IMR-90 (cell line): ENCODE data around the gene GUCY2C. TPM values are rescaled to one million over a fixed set of nuclear protein-coding genes. Genes with fewer than 3 reads are reported as not detected.
A peak's percentile ranks its signal among the peaks of the same experiment; 100 is the strongest.

Experiments used
- ATAC-seq: fragments of 200-7000 bp; cut with Tn5 transposase; 2 replicates; pipeline ENCODE4 v1.9.1; 2020; ENCODE audit warnings: low read depth, mild to moderate bottlenecking, moderate library complexity
- Bru-seq: library from RNA; stranded (reverse); fragments of 400-500 nt; gene quantifications from one replicate; lab custom pipeline; 2021; lab: Mats Ljungman, UMichigan
- BruChase-seq, 2 experiments: library from RNA; stranded (reverse); fragments of 400-500 nt; gene quantifications; one replicate each; lab custom pipeline; 2021; lab: Mats Ljungman, UMichigan
- BruUV-seq: library from RNA; stranded (reverse); fragments of 400-500 nt; replicated peaks from 2 replicates; lab custom pipeline; 2021; lab: Mats Ljungman, UMichigan
- CTCF ChIA-PET: fragments of 300-600 bp; formaldehyde crosslinking; extraction: SDS; loops from one replicate; lab custom pipeline; 2021; ENCODE audit warnings: antibody characterized with exemption; lab: Yijun Ruan, JAX
- POLR2A ChIA-PET: fragments of 300-600 bp; sonication (Branson Sonifier 250); formaldehyde crosslinking; loops from one replicate; lab custom pipeline; 2022; ENCODE audit warnings: antibody characterized with exemption; ENCODE audit not compliant: unreplicated experiment; lab: Charles Lee
- DNase-seq: peaks from one replicate; pipeline ENCODE4 v3.0.0; 2013
- H2AFZ ChIP-seq: replicated peaks from 2 replicates; pipeline ENCODE3; 2013; ENCODE audit warnings: low read length, mild to moderate bottlenecking; ENCODE audit not compliant: poor library complexity
- H2AK5ac ChIP-seq: 2 replicates; pipeline ENCODE4 v1.6.1; 2013; ENCODE audit warnings: low read depth, low read length, inconsistent platforms
- H2AK9ac ChIP-seq: replicated peaks from 2 replicates; pipeline ENCODE3; 2013; ENCODE audit warnings: mild to moderate bottlenecking, low read depth, low read length, moderate library complexity; ENCODE audit not compliant: poor library complexity
- H2BK120ac ChIP-seq: 2 replicates; pipeline ENCODE4 v1.6.1; 2013; ENCODE audit warnings: low read depth, low read length, inconsistent platforms
- H2BK15ac ChIP-seq: 3 replicates; pipeline ENCODE4 v1.6.1; 2013; ENCODE audit warnings: low read depth, low read length, inconsistent platforms
- H2BK20ac ChIP-seq: 2 replicates; pipeline ENCODE4 v1.6.1; 2013; ENCODE audit warnings: low read depth, mild to moderate bottlenecking, inconsistent platforms, low read length, moderate library complexity
- H2BK5ac ChIP-seq: 2 replicates; pipeline ENCODE4 v1.6.1; 2013; ENCODE audit warnings: mild to moderate bottlenecking, low read depth, low read length, inconsistent platforms; ENCODE audit not compliant: poor library complexity, severe bottlenecking
- H3K14ac ChIP-seq: replicated peaks from 2 replicates; pipeline ENCODE4 v1.6.1; 2013; ENCODE audit warnings: low read depth, low read length, inconsistent platforms
- H3K18ac ChIP-seq: 2 replicates; pipeline ENCODE4 v1.6.1; 2013; ENCODE audit warnings: low read depth, low read length, control low read depth
- H3K23ac ChIP-seq: 2 replicates; pipeline ENCODE4 v1.6.1; 2013; ENCODE audit warnings: low read depth, low read length, inconsistent platforms
- H3K27ac ChIP-seq: 2 replicates; pipeline ENCODE4 v1.5.1; 2013; ENCODE audit warnings: mild to moderate bottlenecking, control low read depth, low read length; ENCODE audit not compliant: insufficient read depth
- H3K27me3 ChIP-seq: 2 replicates; pipeline ENCODE4 v1.6.1; 2013; ENCODE audit warnings: low read length; ENCODE audit not compliant: control insufficient read depth, insufficient read depth
- H3K36me3 ChIP-seq: 2 replicates; pipeline ENCODE4 v1.6.1; 2013; ENCODE audit warnings: low read length, mixed read lengths; ENCODE audit not compliant: control insufficient read depth, insufficient read depth
- H3K4ac ChIP-seq: 2 replicates; pipeline ENCODE4 v1.6.1; 2013; ENCODE audit warnings: low read depth, low read length, inconsistent platforms
- H3K4me1 ChIP-seq: 2 replicates; pipeline ENCODE4 v1.6.1; 2013; ENCODE audit warnings: low read length, mixed read lengths; ENCODE audit not compliant: control insufficient read depth, insufficient read depth
- H3K4me2 ChIP-seq: 2 replicates; pipeline ENCODE4 v1.6.1; 2013; ENCODE audit warnings: low read depth, mild to moderate bottlenecking, control low read depth, low read length, moderate library complexity
- H3K4me3 ChIP-seq: 2 replicates; pipeline ENCODE4 v1.5.1; 2013; ENCODE audit warnings: low read depth, mild to moderate bottlenecking, control low read depth, low read length, moderate library complexity; ENCODE audit not compliant: insufficient read depth
- H3K56ac ChIP-seq: 2 replicates; pipeline ENCODE4 v1.6.1; 2013; ENCODE audit warnings: low read length, inconsistent platforms; ENCODE audit not compliant: insufficient read depth; ENCODE audit errors: extremely low read depth
- H3K79me1 ChIP-seq, 2 experiments: 2 replicates each; pipeline ENCODE4 v1.6.1; 2013; ENCODE audit warnings: low read length in 2 of 2, inconsistent platforms in 1 of 2, low read depth in 1 of 2
- H3K9ac ChIP-seq: 2 replicates; pipeline ENCODE4 v1.6.1; 2013; ENCODE audit warnings: low read depth, low read length, control low read depth
- H3K9me1 ChIP-seq: 2 replicates; pipeline ENCODE4 v1.6.1; 2013; ENCODE audit warnings: low read length, inconsistent platforms; ENCODE audit not compliant: insufficient read depth
- H3K9me3 ChIP-seq: 2 replicates; pipeline ENCODE4 v1.6.1; 2013; ENCODE audit warnings: low read length; ENCODE audit not compliant: control insufficient read depth, insufficient read depth
- H4K20me1 ChIP-seq: 2 replicates; pipeline ENCODE4 v1.6.1; 2013; ENCODE audit warnings: low read length, inconsistent platforms; ENCODE audit not compliant: insufficient read depth
- H4K5ac ChIP-seq: 2 replicates; pipeline ENCODE4 v1.6.1; 2013; ENCODE audit warnings: mild to moderate bottlenecking, low read depth, low read length, control low read depth
- H4K8ac ChIP-seq, 2 experiments: 2 replicates each; pipeline ENCODE4 v1.6.1; 2013; ENCODE audit warnings: low read depth in 2 of 2, low read length in 2 of 2, control low read depth in 1 of 2, inconsistent platforms in 1 of 2
- H4K91ac ChIP-seq: 2 replicates; pipeline ENCODE4 v1.6.1; 2013; ENCODE audit warnings: low read depth, low read length, inconsistent platforms; ENCODE audit not compliant: insufficient read depth
- BHLHE40 ChIP-seq: fragments of 150-350 bp; IDR thresholded peaks from 2 replicates; pipeline ENCODE4 v1.6.1; 2016; ENCODE audit warnings: mild to moderate bottlenecking, low read depth, low read length
- CHD1 ChIP-seq: IDR thresholded peaks from 2 replicates; pipeline ENCODE4 v1.6.1; 2012; ENCODE audit warnings: low read depth, low read length, improper control_type of control experiment
- CTCF ChIP-seq: conservative IDR thresholded peaks from 2 replicates; pipeline ENCODE4 v1.5.1; 2012; ENCODE audit warnings: mild to moderate bottlenecking, low read depth, low read length, improper control_type of control experiment
- ELK1 ChIP-seq: fragments of 150-350 bp; IDR thresholded peaks from 2 replicates; pipeline ENCODE4 v1.6.1; 2016; ENCODE audit warnings: low read depth, mild to moderate bottlenecking, low read length, moderate library complexity, borderline replicate concordance
- MAFK ChIP-seq: IDR thresholded peaks from 2 replicates; pipeline ENCODE4 v1.6.1; 2012; ENCODE audit warnings: low read depth, low read length, improper control_type of control experiment
- MAZ ChIP-seq: IDR thresholded peaks from 2 replicates; pipeline ENCODE4 v1.6.1; 2012; ENCODE audit warnings: low read depth, mild to moderate bottlenecking, low read length, improper control_type of control experiment, moderate library complexity, borderline replicate concordance
- NFE2L2 ChIP-seq: fragments of 150-350 bp; IDR thresholded peaks from 2 replicates; pipeline ENCODE4 v1.6.1; 2016; ENCODE audit warnings: low read depth, mild to moderate bottlenecking, low read length
- POLR2A ChIP-seq: IDR thresholded peaks from 2 replicates; pipeline ENCODE4 v1.6.1; 2012; ENCODE audit warnings: mild to moderate bottlenecking, low read depth, low read length
- SMC3 ChIP-seq: fragments of 150-350 bp; IDR thresholded peaks from 2 replicates; pipeline ENCODE4 v1.6.1; 2016; ENCODE audit warnings: low read depth, mild to moderate bottlenecking, antibody characterized with exemption, low read length, moderate library complexity
- WGBS, 2 experiments: methylation state at CpG; one replicate each; pipeline versions ENCODE4 v1.1.5 to v1.1.7; 2013; ENCODE audit warnings: missing lambda C conversion rate in 2 of 2; ENCODE audit not compliant: insufficient read length in 1 of 2; ENCODE audit errors: extremely low coverage in 2 of 2; 5-methylcytosine and 5-hydroxymethylcytosine counted together
- dilution Hi-C: fragments of 300-500 bp; cut with HindIII; formaldehyde crosslinking; loops from one replicate; pipeline ENCODE4 v1.14.3; 2018; ENCODE audit warnings: low sequenced_read_pairs; ENCODE audit not compliant: unreplicated experiment
- in situ Hi-C: fragments of 300-500 bp; cut with MboI; formaldehyde crosslinking; loops from 3 replicates; pipeline ENCODE4 v1.14.3; 2019; ENCODE audit warnings: low sequenced_read_pairs, inconsistent platforms, mixed read lengths
- intact Hi-C: fragments of 100-400 bp; cut with micrococcal nuclease; formaldehyde crosslinking; loops from 2 replicates; pipeline ENCODE4 v1.10.0; 2022
- long read RNA-seq: library from polyadenylated mRNA; unstranded; transcript quantifications from one replicate; pipeline ENCODE4 v2.0.0, GENCODE V29; 2021; ENCODE audit not compliant: unreplicated experiment
- polyA plus RNA-seq, 3 experiments: library from polyadenylated mRNA; depleted of rRNA; stranded (reverse); fragments of >200 nt; gene quantifications; 2 replicates each; pipeline ENCODE4 v1.2.3, GENCODE V29; 2012; ENCODE audit warnings: low replicate concordance in 1 of 3
- total RNA-seq: library from RNA; depleted of rRNA; stranded (reverse); fragments of >200 nt; gene quantifications from 2 replicates; pipeline ENCODE4 v1.2.3, GENCODE V29; 2012; rRNA removed

Gene GUCY2C
- total RNA-seq (not detected in 2 replicates), polyA plus RNA-seq (2012; rRNA removed) (not detected in 2 replicates), Bru-seq, nascent RNA (not detected), BruChase-seq, experiment 1, labeled RNA remaining after a 6-hour chase (percentile 1 among the genes with signal in this experiment), BruChase-seq, experiment 2, labeled RNA remaining after a 2-hour chase (percentile 2 among the genes with signal in this experiment)
- polyA plus RNA-seq (2012; cell fraction: cytosol; rRNA removed) = not detected in 2 replicates
- polyA plus RNA-seq (2012; cell fraction: nucleus; rRNA removed; ENCODE audit: low replicate concordance) = not detected in 2 replicates
- long read RNA-seq = 0 reads

- dilution Hi-C loops = no loop called here
- no peaks in the 10 kb centered on the region for H4K20me1 ChIP-seq
Measured at GRCh38 chr12:14696265-14696741, at the start of gene GUCY2C. Gene GUCY2C, minus strand, starts transcription at chr12:14696599. Its CDS starts 151 bp downstream, at chr12:14696448.

More at GRCh38 chr12:14696265-14696741, at the start of gene GUCY2C:
- in situ Hi-C loops (no loop called here), intact Hi-C loops (no loop called here)
- H3K9me3 ChIP-seq = no peaks in the 10 kb centered on the region
- no peak within 1 kb of the TSS for H3K18ac ChIP-seq
- BruUV-seq = no TSS peak
- no peak within 1 kb of the TSS for H3K4me2 ChIP-seq
- WGBS, 2 experiments = 80% methylated on average over 1 of the region's 8 CpGs; no CpG with 5 or more reads in 1 of the 2 experiments
- no peak within 1 kb of the TSS for H2BK120ac ChIP-seq
- no peaks in the 10 kb centered on the region for H3K4me1 ChIP-seq
- CTCF ChIA-PET = no interaction called here
- no peak within 1 kb of the TSS for H3K56ac ChIP-seq
- H2BK20ac ChIP-seq = no peak within 1 kb of the TSS
- no peak within 1 kb of the TSS for H3K14ac ChIP-seq
- H4K8ac ChIP-seq = no peak within 1 kb of the TSS
- H3K79me1 ChIP-seq = no peaks in the 10 kb centered on the region
- H4K5ac ChIP-seq = no peak within 1 kb of the TSS
- H2BK15ac ChIP-seq = no peak within 1 kb of the TSS
- no peaks in the 10 kb centered on the region; the same call in 1 of the 2 replicates for H3K27me3 ChIP-seq
- H3K4me3 ChIP-seq = no peak within 1 kb of the TSS
- no peak within 1 kb of the TSS for H2AFZ ChIP-seq
- DNase-seq = no peak
- H3K9ac ChIP-seq = no peak within 1 kb of the TSS
- no peak within 1 kb of the TSS for H2BK5ac ChIP-seq
- no peaks in the 10 kb centered on the region for H3K9me1 ChIP-seq
- ATAC-seq = no peak
- no peak within 1 kb of the TSS for H3K27ac ChIP-seq
- H3K23ac ChIP-seq = no peak within 1 kb of the TSS
- no peak within 1 kb of the TSS for H4K91ac ChIP-seq
- no peak within 1 kb of the TSS for H2AK9ac ChIP-seq
- no peak for TF ChIP-seq CTCF
- TF ChIP-seq POLR2A = no peak
- TF ChIP-seq NFE2L2 = no peak
- no peak for TF ChIP-seq SMC3
- no peak for TF ChIP-seq ELK1
- no peak for TF ChIP-seq BHLHE40
- no peak for TF ChIP-seq MAZ
- no peak for TF ChIP-seq CHD1
- TF ChIP-seq MAFK = no peak
- no peak within 1 kb of the TSS for H2AK5ac ChIP-seq
- no peak within 1 kb of the TSS for H3K4ac ChIP-seq
- POLR2A ChIA-PET = no interaction called here
- no peaks in the 10 kb centered on the region for H3K36me3 ChIP-seq
